Suppressor macrophage treated with lipopolysaccharide for 4 hours (primary cell): ENCODE results near the gene GSAP.

ENCODE experiments used
- DNase-seq: peaks from one replicate; pipeline ENCODE4 v3.0.0-alpha.2; 2020

Gene GSAP

GRCh38 chr7:77407906-77408305, 8.2 kb downstream of the GSAP start:
- DNase-seq = no peak

GRCh38 chr7:77406421-77406820, 9.7 kb downstream of the GSAP start:
- no peak for DNase-seq

GRCh38 chr7:77404641-77405040, 11.5 kb downstream of the GSAP start:
- DNase-seq = peak; percentile 64

GRCh38 chr7:77403957-77404356, 12.2 kb downstream of the GSAP start:
- no peak for DNase-seq

GRCh38 chr7:77402818-77403217, 13.3 kb downstream of the GSAP start:
- no peak for DNase-seq

GRCh38 chr7:77401002-77401401, 15.1 kb downstream of the GSAP start:
- DNase-seq = no peak

GRCh38 chr7:77399816-77400215, 16.3 kb downstream of the GSAP start:
- DNase-seq = peak; percentile 76

- no peak for DNase-seq
These were observed 19.1 kb downstream of the GSAP start for GRCh38 chr7:77396894-77397547.

GRCh38 chr7:77395626-77396025, 20.5 kb downstream of the GSAP start:
- no peak for DNase-seq

- no peak for DNase-seq
These were observed 22.2 kb downstream of the GSAP start for GRCh38 chr7:77393954-77394353.

- DNase-seq = no peak
These were observed 22.9 kb downstream of the GSAP start for GRCh38 chr7:77393261-77393660.

- peak; percentile 75 for DNase-seq
These were observed 24.9 kb downstream of the GSAP start for GRCh38 chr7:77391230-77391629.

GRCh38 chr7:77388055-77388641, 28.0 kb downstream of the GSAP start:
- DNase-seq = no peak

- DNase-seq = no peak
These were observed 29.9 kb downstream of the GSAP start for GRCh38 chr7:77386165-77386822.

GRCh38 chr7:77383333-77383740, 32.8 kb downstream of the GSAP start:
- peak; percentile 31 for DNase-seq

GRCh38 chr7:77382532-77382931, 33.6 kb downstream of the GSAP start:
- no peak for DNase-seq

GRCh38 chr7:77378584-77378983, 37.6 kb downstream of the GSAP start:
- no peak for DNase-seq

- DNase-seq = no peak
These were observed 45.5 kb downstream of the GSAP start for GRCh38 chr7:77370606-77371005.

GRCh38 chr7:77368974-77369373, 47.2 kb downstream of the GSAP start:
- DNase-seq = peak; percentile 28

GRCh38 chr7:77367976-77368375, 48.2 kb downstream of the GSAP start:
- DNase-seq = no peak

- DNase-seq = no peak
These were observed 53.2 kb downstream of the GSAP start for GRCh38 chr7:77362905-77363304.

GRCh38 chr7:77360969-77361368, 55.2 kb downstream of the GSAP start:
- no peak for DNase-seq

GRCh38 chr7:77360104-77360503, 56.0 kb downstream of the GSAP start:
- no peak for DNase-seq

GRCh38 chr7:77359599-77359998, 56.5 kb downstream of the GSAP start:
- no peak for DNase-seq

- DNase-seq = no peak
These were observed 61.2 kb downstream of the GSAP start for GRCh38 chr7:77354914-77355313.
